HFF-Myc (cell line): ENCODE results near the gene RBFOX2.
"Not testable (repeated sequence)": the region's sequence is repeated elsewhere in the genome, so short reads cannot be mapped to it uniquely, and the experiment has no call there.

Experiments
- DNase-seq: peaks from one replicate; pipeline ENCODE4 v3.0.0-alpha.2; 2011; ENCODE audit warnings: low read depth; ENCODE audit errors: extremely low read depth
- H3K4me3 ChIP-seq: replicated peaks from 2 replicates; pipeline ENCODE4 v1.5.1; 2011; ENCODE audit warnings: low read depth, mild to moderate bottlenecking, control low read depth, low read length
- CTCF ChIP-seq: IDR thresholded peaks from 2 replicates; pipeline ENCODE4 v1.5.1; 2012; ENCODE audit warnings: mild to moderate bottlenecking, low read depth, low read length, control low read depth; ENCODE audit errors: missing control alignments

Gene RBFOX2

GRCh38 chr22:35821654-35822053 lies 207.0 kb downstream of the RBFOX2 start:
- TF ChIP-seq CTCF = no peak
- no peak overlapping the region for H3K4me3 ChIP-seq
- DNase-seq = no peak

GRCh38 chr22:35819421-35819820 lies 209.2 kb downstream of the RBFOX2 start:
- DNase-seq = no peak
- H3K4me3 ChIP-seq = no peak overlapping the region
- TF ChIP-seq CTCF = no peak

DNA sequence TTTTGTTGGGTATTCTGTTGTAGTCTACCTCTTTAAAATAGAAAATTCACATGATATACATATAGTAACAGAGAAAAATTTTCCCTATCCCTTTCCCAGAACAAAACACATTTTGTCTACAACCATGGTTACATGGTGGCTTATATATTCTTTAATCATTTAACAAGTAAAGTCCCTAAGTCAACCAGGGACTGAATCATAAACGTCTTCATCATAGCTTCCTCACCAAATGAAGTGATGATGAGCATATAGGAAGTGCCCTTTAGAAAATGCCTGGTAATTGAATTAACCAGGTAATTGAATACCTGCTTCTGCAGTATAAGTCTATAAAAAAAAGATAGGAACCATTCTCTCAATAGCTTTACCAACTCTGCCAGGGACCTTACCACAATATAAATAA lies 209.7 kb downstream of the RBFOX2 start:
- no peak for TF ChIP-seq CTCF

GRCh38 chr22:35812600-35812999 lies 216.0 kb downstream of the RBFOX2 start:
- no peak for TF ChIP-seq CTCF
- no peak overlapping the region for H3K4me3 ChIP-seq
- DNase-seq = no peak

More for the DNA sequence above, 209.7 kb downstream of the RBFOX2 start:
- no peak for DNase-seq
- no peak overlapping the region for H3K4me3 ChIP-seq

- no peak for DNase-seq
- no peak for TF ChIP-seq CTCF
- no peak overlapping the region for H3K4me3 ChIP-seq
These were observed 217.0 kb downstream of the RBFOX2 start for GRCh38 chr22:35811670-35812069.

- H3K4me3 ChIP-seq = no peak overlapping the region
- DNase-seq = no peak
- TF ChIP-seq CTCF = no peak
These were observed 218.8 kb downstream of the RBFOX2 start for GRCh38 chr22:35809816-35810215.

DNA sequence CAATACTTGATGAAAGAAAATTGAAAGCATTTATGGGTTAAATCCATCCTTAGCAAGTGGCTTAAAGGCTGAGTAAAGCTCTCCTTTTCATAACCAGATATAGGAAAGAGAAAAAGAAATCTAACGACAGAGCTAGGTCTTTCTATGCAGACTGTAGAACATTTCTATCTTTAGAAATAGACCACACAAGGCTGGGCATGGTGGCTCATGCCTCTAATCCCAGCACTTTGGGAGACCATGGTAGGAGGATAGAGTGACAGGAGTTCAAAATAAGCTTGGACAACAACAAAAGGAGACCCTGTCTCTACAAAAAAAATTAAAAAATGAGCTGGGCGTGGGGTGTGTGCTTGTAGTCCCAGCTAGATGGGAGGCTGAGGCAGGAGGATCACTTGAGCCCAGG lies 220.2 kb downstream of the RBFOX2 start:
- H3K4me3 ChIP-seq = no peak overlapping the region
- no peak for DNase-seq
- TF ChIP-seq CTCF = no peak

DNA sequence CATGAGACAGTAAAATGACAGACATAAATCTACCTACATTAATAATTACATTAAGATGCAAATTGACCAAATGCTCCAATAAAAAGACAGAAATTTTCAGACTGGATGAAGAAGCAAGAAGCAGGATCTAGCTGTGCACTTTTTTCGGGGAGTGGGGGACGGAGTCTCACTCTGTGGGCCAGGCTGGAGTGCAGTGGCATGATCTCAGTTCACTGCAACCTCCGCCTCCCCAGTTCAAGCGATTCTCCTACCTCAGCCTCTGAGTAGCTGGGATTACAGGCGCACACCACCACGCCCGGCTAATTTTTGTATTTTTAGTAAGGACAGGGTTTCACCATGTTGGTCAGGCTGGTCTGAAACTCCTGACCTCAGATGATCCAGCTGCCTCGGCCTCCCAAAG lies 222.0 kb downstream of the RBFOX2 start:
- H3K4me3 ChIP-seq, DNase-seq: not testable (repeated sequence)
